Astrocyte (in vitro differentiated cells and primary cell): ENCODE measurements around the gene LYRM4. TPM values are rescaled to one million over a fixed set of nuclear protein-coding genes. Genes with fewer than 3 reads are reported as not detected.

Experiments used
- DNase-seq: peaks from one replicate; pipeline ENCODE4 v3.0.0-alpha.2; 2010; ENCODE audit warnings: low read depth
- FAIRE-seq: peaks from 2 replicates; lab custom pipeline; 2011; peaks lifted over from hg19 to GRCh38; lab: Jason Lieb, UNC
- H2AFZ ChIP-seq: 2 replicates; pipeline ENCODE4 v1.6.0; 2012; ENCODE audit warnings: low read depth, low read length, inconsistent platforms
- H3K27ac ChIP-seq: 2 replicates; pipeline ENCODE4 v1.5.1; 2011; ENCODE audit warnings: low read depth, low read length, inconsistent platforms
- H3K27me3 ChIP-seq: 2 replicates; pipeline ENCODE4 v1.6.0; 2011; ENCODE audit warnings: low read length, inconsistent platforms; ENCODE audit not compliant: insufficient read depth
- H3K36me3 ChIP-seq: 2 replicates; pipeline ENCODE4 v1.5.1; 2011; ENCODE audit warnings: low read length, inconsistent platforms; ENCODE audit not compliant: insufficient read depth
- H3K4me1 ChIP-seq: 2 replicates; pipeline ENCODE4 v1.5.1; 2011; ENCODE audit warnings: low read length, inconsistent platforms; ENCODE audit not compliant: insufficient read depth
- H3K4me2 ChIP-seq: 2 replicates; pipeline ENCODE4 v1.6.0; 2012; ENCODE audit warnings: low read length, inconsistent platforms
- H3K4me3 ChIP-seq: 2 replicates; pipeline ENCODE4 v1.5.1; 2011; ENCODE audit warnings: low read depth, mild to moderate bottlenecking, low read length, inconsistent platforms; ENCODE audit not compliant: insufficient read depth
- H3K79me2 ChIP-seq: 2 replicates; pipeline ENCODE4 v1.6.0; 2012; ENCODE audit warnings: mild to moderate bottlenecking, low read length, inconsistent platforms; ENCODE audit not compliant: insufficient read depth
- H3K9ac ChIP-seq: 2 replicates; pipeline ENCODE4 v1.6.0; 2012; ENCODE audit warnings: mild to moderate bottlenecking, low read length, inconsistent platforms
- H3K9me3 ChIP-seq: 2 replicates; pipeline ENCODE4 v1.5.1; 2012; ENCODE audit warnings: low read depth, mild to moderate bottlenecking, low read length, inconsistent platforms; ENCODE audit not compliant: insufficient read depth
- H4K20me1 ChIP-seq: 2 replicates; pipeline ENCODE4 v1.6.0; 2012; ENCODE audit warnings: low read length, inconsistent platforms; ENCODE audit not compliant: insufficient read depth
- H3K27ac Mint-ChIP-seq: one replicate; pipeline ENCODE4 v1.8.0; 2021; ENCODE audit warnings: mild to moderate bottlenecking, mixed read lengths; ENCODE audit not compliant: unreplicated experiment
- H3K27me3 Mint-ChIP-seq: one replicate; pipeline ENCODE4 v1.8.0; 2021; ENCODE audit warnings: low read depth, mixed read lengths; ENCODE audit not compliant: unreplicated experiment
- H3K36me3 Mint-ChIP-seq: one replicate; pipeline ENCODE4 v1.8.0; 2021; ENCODE audit warnings: low read depth, mixed read lengths; ENCODE audit not compliant: unreplicated experiment
- H3K4me1 Mint-ChIP-seq: one replicate; pipeline ENCODE4 v1.8.0; 2021; ENCODE audit warnings: low read depth, mixed read lengths; ENCODE audit not compliant: unreplicated experiment
- H3K4me3 Mint-ChIP-seq: one replicate; pipeline ENCODE4 v1.8.0; 2021; ENCODE audit warnings: mild to moderate bottlenecking, moderate library complexity, mixed read lengths; ENCODE audit not compliant: unreplicated experiment
- H3K9me3 Mint-ChIP-seq: one replicate; pipeline ENCODE4 v1.8.0; 2021; ENCODE audit warnings: mild to moderate bottlenecking, mixed read lengths; ENCODE audit not compliant: unreplicated experiment
- CTCF ChIP-seq: IDR thresholded peaks from 2 replicates; pipeline ENCODE4 v1.5.1; 2011; ENCODE audit warnings: low read depth, mild to moderate bottlenecking, inconsistent platforms, low read length, moderate library complexity; ENCODE audit not compliant: insufficient read depth
- EZH2 ChIP-seq: IDR thresholded peaks from 2 replicates; pipeline ENCODE4 v1.6.1; 2012; ENCODE audit warnings: mild to moderate bottlenecking, low read length, inconsistent platforms; ENCODE audit not compliant: insufficient read depth
- total RNA-seq: library from RNA; stranded (reverse); gene quantifications from 2 replicates; pipeline ENCODE4 v1.2.1, GENCODE V29; 2021

LYRM4 gene
- total RNA-seq, 1 donor from 2014 or later, result 39.1 TPM

GRCh38 chr6:5307058-5307457 is 46.3 kb upstream of the LYRM4 start:
- Histone ChIP-seq H2AFZ (no peak overlapping the region), H3K36me3 (no peaks in the 10 kb centered on the region), H3K4me2 (no peak overlapping the region), H3K79me2 (peaks cover 22% of the 10 kb centered on the region), H4K20me1 (peaks cover 38% of the 10 kb centered on the region), H3K4me3 (no peak overlapping the region), H3K9me3 (no peaks in the 10 kb centered on the region), H3K4me1 (no peaks in the 10 kb centered on the region), H3K27me3 (no peaks in the 10 kb centered on the region), H3K9ac (no peak overlapping the region), H3K27ac (no peak overlapping the region)
- no peak for DNase-seq
- no peak overlapping the region for H3K27ac Mint-ChIP-seq
- peaks cover 12% of the 10 kb centered on the region for H3K4me1 Mint-ChIP-seq
- peaks cover 2% of the 10 kb centered on the region for H3K27me3 Mint-ChIP-seq
- no peaks in the 10 kb centered on the region for H3K36me3 Mint-ChIP-seq
- TF ChIP-seq EZH2 (no peak), CTCF (no peak)
- H3K9me3 Mint-ChIP-seq, result no peaks in the 10 kb centered on the region
- no peak for FAIRE-seq
- H3K4me3 Mint-ChIP-seq, result no peak overlapping the region

GRCh38 chr6:5305968-5306626 is 45.3 kb upstream of the LYRM4 start:
- Histone ChIP-seq H3K4me1 (no peaks in the 10 kb centered on the region), H3K9ac (no peak overlapping the region), H2AFZ (no peak overlapping the region), H3K79me2 (peaks cover 22% of the 10 kb centered on the region), H4K20me1 (peaks cover 47% of the 10 kb centered on the region), H3K4me3 (no peak overlapping the region), H3K27ac (no peak overlapping the region), H3K4me2 (no peak overlapping the region), H3K9me3 (no peaks in the 10 kb centered on the region), H3K27me3 (no peaks in the 10 kb centered on the region), H3K36me3 (no peaks in the 10 kb centered on the region)
- H3K4me3 Mint-ChIP-seq, result no peak overlapping the region
- peaks cover 2% of the 10 kb centered on the region for H3K27me3 Mint-ChIP-seq
- no peaks in the 10 kb centered on the region for H3K9me3 Mint-ChIP-seq
- no peak for TF ChIP-seq EZH2
- TF ChIP-seq CTCF, result no peak
- no peaks in the 10 kb centered on the region for H3K36me3 Mint-ChIP-seq
- H3K27ac Mint-ChIP-seq, result peak overlapping the region; percentile 49
- no peak for FAIRE-seq
- no peak for DNase-seq
- H3K4me1 Mint-ChIP-seq, result peaks cover 12% of the 10 kb centered on the region

GRCh38 chr6:5303682-5304081 is 42.9 kb upstream of the LYRM4 start:
- Histone ChIP-seq H3K9ac (no peak overlapping the region), H3K9me3 (no peaks in the 10 kb centered on the region), H3K27me3 (no peaks in the 10 kb centered on the region), H3K79me2 (peaks cover 22% of the 10 kb centered on the region), H3K4me1 (no peaks in the 10 kb centered on the region), H3K27ac (no peak overlapping the region), H2AFZ (no peak overlapping the region), H4K20me1 (peaks cover 53% of the 10 kb centered on the region), H3K36me3 (no peaks in the 10 kb centered on the region), H3K4me3 (no peak overlapping the region), H3K4me2 (no peak overlapping the region)
- no peak for FAIRE-seq
- peaks cover 2% of the 10 kb centered on the region for H3K27me3 Mint-ChIP-seq
- H3K4me1 Mint-ChIP-seq, result peaks cover 12% of the 10 kb centered on the region
- DNase-seq, result no peak
- H3K4me3 Mint-ChIP-seq, result no peak overlapping the region
- TF ChIP-seq CTCF, result no peak
- no peak for TF ChIP-seq EZH2
- H3K27ac Mint-ChIP-seq, result no peak overlapping the region
- no peaks in the 10 kb centered on the region for H3K36me3 Mint-ChIP-seq
- no peaks in the 10 kb centered on the region for H3K9me3 Mint-ChIP-seq
